OCI-LY3 (cell line): ENCODE results near the gene F10.

Experiments
- EZH2phosphoT487 ChIP-seq: fragments of 200-600 bp; shearing (Covaris generic); IDR thresholded peaks from 2 replicates; pipeline ENCODE4 v1.6.1; 2018; ENCODE audit warnings: antibody characterized with exemption, mixed run types, low read depth
- TF ChIP-seq, protein P1 (sequence below): fragments of 200-600, 300-600 bp; sonication (generic); IDR thresholded peaks from 2 replicates; pipeline ENCODE4 v1.5.1; 2014; ENCODE audit warnings: antibody characterized with exemption, low read length, low read depth

DNA sequence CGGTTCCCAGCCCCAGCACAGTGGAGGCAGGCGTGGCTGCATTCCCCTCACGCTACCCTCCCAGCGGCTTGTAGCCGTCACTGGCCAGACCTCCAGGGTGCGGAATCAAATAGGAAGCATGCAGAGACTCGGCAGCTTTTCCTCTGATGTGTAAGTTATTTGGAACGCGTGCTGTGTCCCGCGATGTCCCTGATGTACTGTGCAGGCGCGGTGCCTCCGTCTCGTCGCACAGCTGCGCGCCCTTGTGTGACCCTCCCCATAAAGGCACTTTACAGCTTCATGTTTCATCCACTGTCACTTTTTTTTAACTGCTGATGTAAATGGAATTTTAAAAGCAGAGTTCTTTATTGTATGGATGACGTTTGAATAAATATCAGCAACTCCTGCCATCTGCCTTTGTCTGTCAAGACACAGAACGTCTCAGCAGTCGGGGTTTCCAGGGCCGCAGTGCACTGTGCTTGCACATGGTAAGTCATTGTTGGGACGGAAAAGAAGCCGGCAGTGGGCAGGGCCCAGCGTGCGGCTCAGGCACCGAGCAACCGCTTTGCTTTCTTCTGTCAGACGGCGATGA, 24.4 kb upstream of the F10 start:
- TF ChIP-seq, protein P1, sequence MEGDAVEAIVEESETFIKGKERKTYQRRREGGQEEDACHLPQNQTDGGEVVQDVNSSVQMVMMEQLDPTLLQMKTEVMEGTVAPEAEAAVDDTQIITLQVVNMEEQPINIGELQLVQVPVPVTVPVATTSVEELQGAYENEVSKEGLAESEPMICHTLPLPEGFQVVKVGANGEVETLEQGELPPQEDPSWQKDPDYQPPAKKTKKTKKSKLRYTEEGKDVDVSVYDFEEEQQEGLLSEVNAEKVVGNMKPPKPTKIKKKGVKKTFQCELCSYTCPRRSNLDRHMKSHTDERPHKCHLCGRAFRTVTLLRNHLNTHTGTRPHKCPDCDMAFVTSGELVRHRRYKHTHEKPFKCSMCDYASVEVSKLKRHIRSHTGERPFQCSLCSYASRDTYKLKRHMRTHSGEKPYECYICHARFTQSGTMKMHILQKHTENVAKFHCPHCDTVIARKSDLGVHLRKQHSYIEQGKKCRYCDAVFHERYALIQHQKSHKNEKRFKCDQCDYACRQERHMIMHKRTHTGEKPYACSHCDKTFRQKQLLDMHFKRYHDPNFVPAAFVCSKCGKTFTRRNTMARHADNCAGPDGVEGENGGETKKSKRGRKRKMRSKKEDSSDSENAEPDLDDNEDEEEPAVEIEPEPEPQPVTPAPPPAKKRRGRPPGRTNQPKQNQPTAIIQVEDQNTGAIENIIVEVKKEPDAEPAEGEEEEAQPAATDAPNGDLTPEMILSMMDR = no peak
- TF ChIP-seq EZH2phosphoT487 = no peak
